GM12864 (cell line): ENCODE measurements around the gene WAC.
"Not testable (repeated sequence)": the region's sequence is repeated elsewhere in the genome, so short reads cannot be mapped to it uniquely, and the experiment has no call there.

ENCODE experiments used
- DNase-seq: peaks from one replicate; pipeline ENCODE4 v3.0.0-alpha.2; 2011; ENCODE audit warnings: low read depth
- H3K4me3 ChIP-seq: 2 replicates; pipeline ENCODE4 v1.5.1; 2011; ENCODE audit warnings: mild to moderate bottlenecking, low read depth, low read length, control low read depth
- CTCF ChIP-seq: IDR thresholded peaks from 2 replicates; pipeline ENCODE4 v1.5.1; 2011; ENCODE audit warnings: low read depth, mild to moderate bottlenecking, moderate library complexity, low read length, control low read depth, inconsistent platforms; ENCODE audit errors: missing control alignments

The WAC gene

GRCh38 chr10:28637346-28637745, 104.4 kb downstream of the WAC start:
- H3K4me3 ChIP-seq, result no peak overlapping the region
- TF ChIP-seq CTCF, result no peak
- no peak for DNase-seq

GRCh38 chr10:28638392-28638791, 105.5 kb downstream of the WAC start:
- DNase-seq, result no peak
- H3K4me3 ChIP-seq, result no peak overlapping the region
- no peak for TF ChIP-seq CTCF

GRCh38 chr10:28640551-28640950, 107.6 kb downstream of the WAC start:
- TF ChIP-seq CTCF, result no peak
- no peak overlapping the region for H3K4me3 ChIP-seq
- no peak for DNase-seq

- no peak for DNase-seq
- TF ChIP-seq CTCF, result no peak
- H3K4me3 ChIP-seq, result no peak overlapping the region
Observed at GRCh38 chr10:28644647-28645046, 111.7 kb downstream of the WAC start.

- TF ChIP-seq CTCF, result no peak
- no peak for DNase-seq
- no peak overlapping the region for H3K4me3 ChIP-seq
Observed at GRCh38 chr10:28652106-28652505, 119.2 kb downstream of the WAC start.

- no peak for DNase-seq
- TF ChIP-seq CTCF, result no peak
- no peak overlapping the region for H3K4me3 ChIP-seq
Observed at GRCh38 chr10:28652703-28653102, 119.8 kb downstream of the WAC start.

- DNase-seq, H3K4me3 ChIP-seq: not testable (repeated sequence)
Observed at GRCh38 chr10:28658824-28659223, 125.9 kb downstream of the WAC start.

GRCh38 chr10:28661035-28661434, 128.1 kb downstream of the WAC start:
- no peak for DNase-seq
- H3K4me3 ChIP-seq, result no peak overlapping the region
- no peak for TF ChIP-seq CTCF
